Measurements from ENCODE around the gene INTS1. TPM values are rescaled to one million over a fixed set of nuclear protein-coding genes. Genes with fewer than 3 reads are reported as not detected.

The INTS1 gene
- total RNA-seq, 1 donor from 2014 or later, result 109 TPM

GRCh38 chr7:1432411-1433082, 71.6 kb downstream of the INTS1 start:
- Mint-ChIP-seq H3K4me3 (ENCODE audit: unreplicated experiment) (no peak overlapping the region), H3K4me1 (ENCODE audit: unreplicated experiment) (no peaks in the 10 kb centered on the region), H3K9me3 (ENCODE audit: unreplicated experiment) (no peaks in the 10 kb centered on the region), H3K36me3 (ENCODE audit: low read depth, unreplicated experiment) (no peaks in the 10 kb centered on the region), H3K27me3 (ENCODE audit: unreplicated experiment) (peaks cover 1% of the 10 kb centered on the region), H3K27ac (ENCODE audit: unreplicated experiment) (no peak overlapping the region)
- TF ChIP-seq, protein P1, sequence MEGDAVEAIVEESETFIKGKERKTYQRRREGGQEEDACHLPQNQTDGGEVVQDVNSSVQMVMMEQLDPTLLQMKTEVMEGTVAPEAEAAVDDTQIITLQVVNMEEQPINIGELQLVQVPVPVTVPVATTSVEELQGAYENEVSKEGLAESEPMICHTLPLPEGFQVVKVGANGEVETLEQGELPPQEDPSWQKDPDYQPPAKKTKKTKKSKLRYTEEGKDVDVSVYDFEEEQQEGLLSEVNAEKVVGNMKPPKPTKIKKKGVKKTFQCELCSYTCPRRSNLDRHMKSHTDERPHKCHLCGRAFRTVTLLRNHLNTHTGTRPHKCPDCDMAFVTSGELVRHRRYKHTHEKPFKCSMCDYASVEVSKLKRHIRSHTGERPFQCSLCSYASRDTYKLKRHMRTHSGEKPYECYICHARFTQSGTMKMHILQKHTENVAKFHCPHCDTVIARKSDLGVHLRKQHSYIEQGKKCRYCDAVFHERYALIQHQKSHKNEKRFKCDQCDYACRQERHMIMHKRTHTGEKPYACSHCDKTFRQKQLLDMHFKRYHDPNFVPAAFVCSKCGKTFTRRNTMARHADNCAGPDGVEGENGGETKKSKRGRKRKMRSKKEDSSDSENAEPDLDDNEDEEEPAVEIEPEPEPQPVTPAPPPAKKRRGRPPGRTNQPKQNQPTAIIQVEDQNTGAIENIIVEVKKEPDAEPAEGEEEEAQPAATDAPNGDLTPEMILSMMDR (IDR thresholded peaks at IDR 0.05; ENCODE audit: unreplicated experiment), result peak; percentile 99
- DNase-seq (ENCODE audit: low spot score), result peak; percentile 89

DNA sequence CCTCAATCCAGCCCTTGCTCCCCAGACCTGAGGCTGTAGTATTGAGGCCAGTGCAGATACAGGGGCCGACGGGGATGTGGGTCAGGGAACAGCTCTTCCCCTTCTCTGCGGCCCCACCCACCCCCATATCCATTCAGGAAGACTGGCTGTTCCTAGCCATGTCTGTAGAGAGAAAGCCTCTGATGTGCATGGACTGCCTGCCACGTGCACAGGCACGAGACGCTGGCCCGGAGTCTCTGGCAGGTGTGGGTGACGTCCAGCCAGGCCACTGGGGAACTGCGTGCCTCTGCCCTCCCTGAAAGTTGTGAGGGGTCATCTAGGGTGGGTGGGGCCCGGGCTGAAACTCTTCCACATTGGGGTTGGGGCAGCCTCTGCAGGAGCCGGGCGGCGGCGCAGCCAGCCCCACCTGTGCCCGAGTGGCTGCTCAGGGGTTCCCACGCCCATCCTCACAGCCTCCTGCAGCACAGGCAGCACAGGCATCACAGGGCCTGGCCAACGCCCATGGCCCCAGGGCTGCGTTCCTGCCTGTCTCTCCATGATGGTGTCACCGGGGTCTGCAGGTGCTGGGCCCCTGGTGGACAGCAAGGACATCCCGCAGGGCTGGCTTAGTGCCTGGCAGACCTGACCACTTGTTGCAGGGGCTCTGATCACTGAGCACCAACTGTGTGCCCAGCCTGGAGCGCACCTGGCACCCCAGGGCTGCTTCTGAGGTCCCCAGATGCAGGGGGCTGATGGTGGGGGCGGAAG, 72.4 kb downstream of the INTS1 start:
- Mint-ChIP-seq H3K27me3 (ENCODE audit: unreplicated experiment) (peaks cover 1% of the 10 kb centered on the region), H3K27ac (ENCODE audit: unreplicated experiment) (no peak overlapping the region), H3K4me3 (ENCODE audit: unreplicated experiment) (no peak overlapping the region), H3K36me3 (ENCODE audit: low read depth, unreplicated experiment) (no peaks in the 10 kb centered on the region), H3K4me1 (ENCODE audit: unreplicated experiment) (no peaks in the 10 kb centered on the region), H3K9me3 (ENCODE audit: unreplicated experiment) (no peaks in the 10 kb centered on the region)
- no peak for DNase-seq (ENCODE audit: low spot score)
- TF ChIP-seq, protein P1 (IDR thresholded peaks at IDR 0.05; ENCODE audit: unreplicated experiment), result no peak

DNA sequence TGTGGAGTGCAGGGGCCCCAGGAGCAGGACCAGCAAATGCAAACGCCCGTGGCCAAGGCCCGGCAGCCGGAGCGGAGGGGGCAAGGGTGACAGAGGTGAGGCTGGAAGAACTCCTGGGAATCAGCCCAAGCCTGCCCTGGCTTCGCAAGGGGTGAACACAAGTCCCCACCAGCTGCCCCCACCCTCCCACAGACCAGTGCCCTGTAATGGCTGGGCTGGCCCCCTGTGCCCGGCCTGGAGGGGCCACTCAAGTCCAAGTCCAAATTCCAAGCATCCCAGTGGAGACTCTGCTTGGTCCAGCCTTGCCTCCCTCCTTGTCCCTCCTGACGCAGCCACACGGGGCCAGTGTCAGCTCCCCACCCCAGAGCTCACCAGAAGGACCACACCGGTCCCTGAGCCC, 73.0 kb downstream of the INTS1 start:
- H3K9me3 Mint-ChIP-seq (ENCODE audit: unreplicated experiment), result no peaks in the 10 kb centered on the region
- peaks cover 3% of the 10 kb centered on the region for H3K27me3 Mint-ChIP-seq (ENCODE audit: unreplicated experiment)
- H3K36me3 Mint-ChIP-seq (ENCODE audit: low read depth, unreplicated experiment), result no peaks in the 10 kb centered on the region
- H3K27ac Mint-ChIP-seq (ENCODE audit: unreplicated experiment), result no peak overlapping the region
- DNase-seq (ENCODE audit: low spot score), result no peak
- no peaks in the 10 kb centered on the region for H3K4me1 Mint-ChIP-seq (ENCODE audit: unreplicated experiment)
- TF ChIP-seq, protein P1 (IDR thresholded peaks at IDR 0.05; ENCODE audit: unreplicated experiment), result no peak
- H3K4me3 Mint-ChIP-seq (ENCODE audit: unreplicated experiment), result no peak overlapping the region

DNA sequence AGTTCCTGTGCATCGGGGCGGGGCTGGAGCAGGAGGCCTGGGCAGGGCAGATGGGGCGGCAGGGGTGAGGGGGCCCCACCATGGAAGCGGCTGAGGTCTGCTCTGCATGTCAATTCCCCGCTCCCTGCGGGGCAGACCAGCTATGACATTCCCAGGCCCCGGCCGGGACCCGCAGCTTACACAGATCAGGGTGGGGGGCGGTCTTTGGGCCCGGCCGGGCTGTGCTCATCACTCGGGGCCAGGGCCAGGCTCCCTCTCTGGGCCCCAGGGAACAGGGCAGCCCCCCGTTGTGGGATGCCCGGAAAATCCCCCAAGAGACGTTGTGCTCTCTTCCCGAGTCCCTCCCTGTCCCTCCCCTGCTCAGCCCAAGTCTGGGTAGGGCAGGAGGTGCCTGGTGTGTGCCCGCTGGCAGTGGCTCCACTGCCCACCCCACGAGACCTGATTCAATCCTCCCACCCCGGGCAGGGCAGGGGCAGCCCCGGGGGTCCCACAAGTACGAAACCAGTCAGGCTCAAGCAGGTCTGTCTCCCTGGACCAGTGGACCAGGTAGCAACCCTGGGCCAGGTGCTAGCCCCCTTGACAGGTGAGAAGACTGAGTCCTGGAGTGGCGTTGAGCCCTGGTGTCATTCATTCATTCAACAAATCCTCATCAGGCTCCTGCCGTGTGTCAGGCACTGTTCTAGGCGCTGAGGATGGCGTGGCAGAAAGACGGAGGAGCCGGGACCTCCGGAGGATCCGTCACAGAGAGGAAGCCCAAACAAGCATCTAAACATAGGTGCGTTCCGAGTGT, 73.9 kb downstream of the INTS1 start:
- Mint-ChIP-seq H3K36me3 (ENCODE audit: low read depth, unreplicated experiment) (no peaks in the 10 kb centered on the region), H3K4me1 (ENCODE audit: unreplicated experiment) (no peaks in the 10 kb centered on the region), H3K4me3 (ENCODE audit: unreplicated experiment) (no peak overlapping the region), H3K27ac (ENCODE audit: unreplicated experiment) (no peak overlapping the region), H3K27me3 (ENCODE audit: unreplicated experiment) (peaks cover 3% of the 10 kb centered on the region), H3K9me3 (ENCODE audit: unreplicated experiment) (no peaks in the 10 kb centered on the region)
- no peak for DNase-seq (ENCODE audit: low spot score)
- TF ChIP-seq, protein P1 (IDR thresholded peaks at IDR 0.05; ENCODE audit: unreplicated experiment), result no peak

Measured in endothelial cell (in vitro differentiated cells).